Smooth muscle cell of the brain vasculature (primary cell): ENCODE measurements around the gene TMEM60.
A peak's percentile ranks its signal among the peaks of the same experiment; 100 is the strongest.
"Not testable (repeated sequence)": the region's sequence is repeated elsewhere in the genome, so short reads cannot be mapped to it uniquely, and the experiment has no call there.

Source experiments
- DNase-seq: peaks from one replicate; pipeline ENCODE4 v3.0.0-alpha.2; 2012; ENCODE audit warnings: low read depth, low spot score

Gene TMEM60, protein sequence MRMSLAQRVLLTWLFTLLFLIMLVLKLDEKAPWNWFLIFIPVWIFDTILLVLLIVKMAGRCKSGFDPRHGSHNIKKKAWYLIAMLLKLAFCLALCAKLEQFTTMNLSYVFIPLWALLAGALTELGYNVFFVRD

DNA sequence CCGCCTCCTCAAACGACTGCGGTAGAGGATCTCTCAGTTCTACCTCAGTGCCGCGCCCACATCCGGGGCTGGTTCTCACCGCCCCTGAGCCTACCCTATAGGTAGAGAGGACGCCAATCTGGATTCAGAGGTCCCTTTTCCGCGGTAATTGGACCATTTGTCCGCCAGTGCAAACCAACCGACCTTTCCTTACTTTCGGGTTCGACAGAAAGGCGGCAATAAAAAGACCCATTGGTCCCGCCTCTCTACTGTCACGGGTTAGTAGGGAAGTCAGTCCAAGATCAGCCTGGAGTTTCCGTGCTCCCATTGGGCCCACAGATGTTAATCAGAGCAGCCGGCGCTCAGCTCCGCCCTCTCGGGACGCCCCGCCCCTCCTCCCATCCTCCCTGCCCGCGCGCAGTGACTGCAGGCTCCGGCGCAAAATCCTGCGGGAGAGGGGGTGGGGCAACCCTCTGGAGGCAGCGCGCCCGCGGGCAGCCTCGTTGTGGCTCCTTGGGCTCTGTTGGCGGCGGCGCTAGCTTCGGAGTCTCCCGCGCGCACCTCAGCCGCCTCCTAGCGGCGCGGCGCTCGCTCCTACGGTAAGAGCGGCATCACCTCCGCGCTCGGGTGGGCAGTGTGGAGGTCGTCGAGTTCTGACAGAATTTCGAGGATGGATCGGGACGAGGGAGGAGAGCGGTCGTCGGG is at the start of gene TMEM60, which contains the start of gene PHTF2:
TMEM60 (minus strand) TSS at position 41 of the 684 bp plus-strand sequence. CDS start 4,061 bp downstream, outside the sequence.
PHTF2 (plus strand) TSS at position 380 of the 684 bp plus-strand sequence.
- DNase-seq, result peak; percentile 99

- DNase-seq, result no peak
Observed at GRCh38 chr7:77846317-77847092, 48.3 kb upstream of the TMEM60 start.

DNA sequence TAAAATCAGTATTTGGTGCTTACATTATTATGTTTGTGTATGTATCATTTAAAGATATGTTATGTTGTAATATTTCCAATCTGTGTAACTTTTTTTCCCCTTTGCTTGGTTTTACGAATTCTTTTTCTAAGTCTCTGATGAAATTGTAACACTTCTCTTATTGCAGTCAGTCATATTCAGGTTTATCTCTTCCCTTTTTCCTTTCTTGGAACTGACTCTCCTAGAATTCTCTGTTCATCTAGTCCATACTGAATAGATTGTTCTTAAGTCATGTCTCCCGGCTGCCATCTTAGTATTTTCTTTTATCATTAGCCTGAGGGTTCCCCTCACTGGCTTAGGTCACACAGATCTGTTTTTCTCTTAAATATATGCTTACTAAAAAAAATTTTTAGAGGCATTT is 45.0 kb upstream of the TMEM60 start:
- no peak for DNase-seq

DNA sequence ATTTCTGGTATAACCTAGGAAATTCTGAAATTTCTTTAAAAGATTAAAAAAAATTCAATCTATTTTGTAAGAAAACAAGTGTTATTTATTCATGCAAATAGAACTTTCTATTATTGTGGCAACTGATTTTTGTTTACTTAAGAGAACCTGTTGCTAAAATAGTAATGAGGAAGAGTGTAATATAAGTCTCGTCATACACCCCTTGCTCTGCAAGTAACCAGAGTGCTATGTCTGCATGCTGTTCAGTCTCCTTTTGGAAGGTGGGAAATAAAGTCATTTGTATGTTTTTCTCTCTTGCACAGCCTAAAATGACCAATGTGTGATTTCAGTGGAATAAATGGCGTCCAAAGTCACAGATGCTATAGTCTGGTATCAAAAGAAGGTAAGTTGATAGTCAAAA is 41.7 kb upstream of the TMEM60 start:
- DNase-seq, result no peak

DNA sequence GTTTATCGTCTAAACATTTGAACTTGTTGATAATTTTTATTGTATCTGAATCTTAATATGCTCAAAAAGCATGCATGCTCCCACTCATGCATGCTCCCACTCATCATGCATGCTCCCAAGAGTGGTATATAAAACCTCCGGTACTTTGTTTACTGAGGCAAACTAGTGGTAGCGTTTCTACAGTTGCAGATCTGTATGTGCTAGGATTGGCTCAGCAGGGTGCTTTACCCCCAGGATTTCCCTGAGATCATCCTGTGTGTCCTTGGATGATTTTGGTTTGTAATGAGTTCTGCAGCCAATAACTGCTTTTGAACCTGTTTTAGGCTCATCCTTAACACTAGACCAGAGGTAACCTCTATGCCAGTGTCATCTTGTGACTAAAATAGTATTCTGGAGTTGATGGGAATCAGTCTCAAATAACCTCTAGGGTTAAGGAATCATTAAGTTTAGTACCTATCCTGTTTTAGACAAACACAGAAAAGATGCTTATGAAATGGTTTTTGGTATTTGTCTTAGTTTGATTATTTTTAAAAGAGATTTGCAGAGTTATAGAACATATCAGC is 40.8 kb upstream of the TMEM60 start:
- no peak for DNase-seq

GRCh38 chr7:77837966-77838365 is 39.7 kb upstream of the TMEM60 start:
- no peak for DNase-seq

- DNase-seq, result no peak
Observed at GRCh38 chr7:77837275-77837674, 39.0 kb upstream of the TMEM60 start.

DNA sequence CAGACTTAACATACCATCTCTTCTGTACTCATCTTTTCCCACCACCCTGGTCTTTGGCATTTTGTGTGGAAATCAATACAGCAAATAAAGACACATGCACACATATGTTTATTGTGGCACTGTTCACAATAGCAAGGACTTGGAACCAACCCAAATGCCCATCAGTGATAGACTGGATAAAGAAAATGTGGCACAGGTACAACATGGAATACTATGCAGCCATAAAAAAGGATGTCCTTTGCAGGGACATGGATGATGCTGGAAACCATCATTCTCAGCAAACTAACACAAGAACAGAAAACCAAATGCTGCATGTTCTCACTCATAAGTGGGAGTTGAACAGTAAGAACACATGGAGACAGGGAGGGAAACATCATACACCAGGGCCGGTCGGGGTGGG is 38.2 kb upstream of the TMEM60 start:
- DNase-seq, result not testable (repeated sequence)

DNA sequence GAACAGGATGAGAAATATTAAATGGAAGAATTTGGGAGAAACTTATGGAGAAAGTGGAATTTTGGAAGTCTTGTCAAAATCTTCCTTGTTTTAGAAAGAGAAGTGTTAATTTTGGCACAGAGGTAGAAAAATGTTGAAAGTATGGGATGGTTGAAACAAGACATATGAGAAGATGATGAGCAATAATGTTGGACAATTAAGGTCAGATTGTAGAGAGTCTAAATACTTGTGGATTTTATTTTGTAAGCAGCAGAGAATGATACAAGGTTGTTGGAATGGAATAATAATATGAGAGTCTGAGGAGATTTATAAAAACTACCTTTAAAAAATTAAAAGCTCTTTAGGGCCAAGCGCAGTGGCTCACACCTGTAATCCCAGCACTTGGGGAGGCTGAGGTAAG is 34.9 kb upstream of the TMEM60 start:
- DNase-seq, result no peak

DNA sequence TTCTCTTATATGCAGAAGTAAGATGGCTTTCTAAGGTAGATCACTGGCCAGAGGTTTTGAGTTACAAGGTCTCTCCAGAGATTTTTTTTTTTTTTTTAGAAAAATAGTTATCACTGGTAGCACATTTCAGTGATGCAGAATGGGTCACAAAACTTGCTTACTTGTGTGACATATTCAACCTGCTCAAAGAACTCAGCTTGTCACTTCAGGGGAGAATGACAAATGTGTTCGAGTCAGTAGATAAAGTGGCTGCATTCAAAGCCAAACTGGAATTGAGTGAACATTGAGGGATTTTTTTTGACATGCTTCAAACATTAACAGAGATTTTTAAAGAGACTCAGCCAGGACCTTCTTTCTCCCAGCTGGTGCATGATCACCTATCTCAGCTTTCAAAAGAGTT is 33.7 kb upstream of the TMEM60 start:
- no peak for DNase-seq

- DNase-seq, result no peak
Observed at GRCh38 chr7:77831481-77831880, 33.2 kb upstream of the TMEM60 start.

- no peak for DNase-seq
Observed at GRCh38 chr7:77830649-77831355, 32.6 kb upstream of the TMEM60 start.

DNA sequence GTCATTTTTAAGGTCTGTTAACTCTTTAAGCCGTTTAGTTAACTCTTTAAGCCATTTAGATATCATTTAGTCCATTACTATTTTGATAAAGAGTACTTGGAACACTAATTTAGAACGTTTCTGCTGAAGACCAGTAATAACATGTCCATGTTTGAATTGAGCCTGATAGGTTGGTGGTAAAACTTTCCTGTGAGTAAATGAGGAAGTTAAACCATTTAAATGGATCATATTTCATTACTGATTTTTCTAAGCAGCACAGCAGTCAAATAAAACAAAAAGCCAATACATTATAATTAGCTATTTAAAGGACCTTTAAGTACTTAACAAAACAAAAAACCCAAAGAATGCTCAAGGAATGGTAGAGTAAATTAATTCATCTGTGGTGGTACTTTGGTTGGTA is 29.8 kb upstream of the TMEM60 start:
- no peak for DNase-seq

GRCh38 chr7:77826300-77826699 is 28.1 kb upstream of the TMEM60 start:
- no peak for DNase-seq

GRCh38 chr7:77825131-77825530 is 26.9 kb upstream of the TMEM60 start:
- no peak for DNase-seq

DNA sequence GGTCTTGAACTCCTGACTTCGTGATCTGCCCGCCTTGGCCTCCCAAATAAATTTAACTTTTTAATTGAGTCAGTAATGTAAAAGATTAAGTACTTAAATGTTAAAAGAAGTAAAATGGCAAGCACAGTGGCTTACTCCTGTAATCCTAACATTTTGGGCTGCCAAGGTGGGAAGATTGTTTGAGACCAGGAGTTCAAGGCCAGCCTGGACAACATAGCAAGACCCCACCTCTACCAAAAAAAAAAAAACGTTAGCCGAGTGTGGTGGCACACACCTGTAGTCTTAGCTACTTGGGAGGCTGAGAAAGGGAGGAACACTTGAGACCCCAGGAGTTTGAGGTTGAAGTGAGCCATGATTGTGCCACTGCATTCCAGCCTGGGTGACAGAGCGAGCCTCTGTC is 26.4 kb upstream of the TMEM60 start:
- DNase-seq, result no peak

GRCh38 chr7:77823787-77824186 is 25.6 kb upstream of the TMEM60 start:
- no peak for DNase-seq

DNA sequence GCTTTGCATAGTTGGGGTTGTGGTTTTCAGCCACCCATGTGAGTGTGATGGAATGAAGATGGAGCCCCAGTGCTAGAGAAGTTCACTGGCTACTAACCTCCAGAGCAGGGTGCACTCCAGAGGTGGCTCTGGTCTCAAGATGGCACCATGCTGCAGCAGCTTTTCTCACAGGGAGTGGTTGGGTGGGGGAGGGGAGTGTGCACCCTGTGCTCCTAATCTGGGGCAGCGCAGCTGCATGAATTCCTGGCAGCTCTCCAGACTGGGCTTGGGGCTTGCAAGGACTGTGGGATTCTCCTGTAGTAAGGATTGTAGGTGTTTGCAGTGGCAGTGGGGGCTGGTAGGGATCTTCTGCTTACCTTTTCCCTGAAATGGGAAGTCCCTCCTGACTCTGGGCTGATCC is 24.0 kb upstream of the TMEM60 start:
- DNase-seq, result no peak

GRCh38 chr7:77820967-77821366 is 22.7 kb upstream of the TMEM60 start:
- no peak for DNase-seq

GRCh38 chr7:77819021-77819420 is 20.8 kb upstream of the TMEM60 start:
- DNase-seq, result no peak

DNA sequence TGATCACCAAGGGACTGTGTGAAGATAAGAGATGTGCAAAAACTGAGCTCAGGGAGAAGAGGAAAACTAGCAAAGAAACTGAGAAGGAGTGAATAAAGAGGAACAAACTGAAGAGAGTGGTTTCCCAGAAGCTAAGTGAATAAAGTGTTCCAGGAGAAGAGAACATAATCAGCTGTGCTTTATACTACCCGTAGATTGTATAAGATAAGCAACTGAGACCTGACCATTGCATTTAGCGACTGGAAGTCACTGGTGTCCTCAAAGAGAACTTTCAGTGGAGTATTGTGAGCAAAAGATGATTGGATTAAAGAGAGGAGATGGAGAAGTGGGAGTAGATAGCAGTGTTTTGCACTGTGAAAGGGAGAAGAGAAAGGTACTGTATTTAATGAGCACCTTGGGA is 14.9 kb upstream of the TMEM60 start:
- DNase-seq, result no peak

DNA sequence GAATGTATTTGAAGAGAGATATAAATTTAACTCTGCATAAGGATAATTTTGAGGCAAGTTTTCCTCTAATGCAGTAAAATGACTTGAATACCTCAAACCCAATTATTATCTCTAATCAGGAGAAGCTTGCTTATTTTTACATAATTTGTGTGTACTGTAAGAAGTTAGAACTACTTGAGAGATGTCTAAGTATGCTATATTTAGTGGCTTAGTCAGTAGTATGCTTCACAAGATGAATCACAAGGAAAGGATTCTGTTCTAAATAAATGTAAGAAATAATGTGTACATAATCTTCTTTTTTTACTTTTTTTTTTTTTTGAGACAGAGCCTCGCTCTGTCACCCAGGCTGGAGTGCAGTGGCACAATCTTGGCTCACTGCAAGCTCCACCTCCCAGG is 14.1 kb upstream of the TMEM60 start:
- DNase-seq, result no peak
